Brain microvascular endothelial cell (primary cell): ENCODE measurements around the gene DEFB110.

ENCODE experiments used
- DNase-seq: peaks from one replicate; pipeline ENCODE4 v3.0.0-alpha.2; 2020
- H3K27ac ChIP-seq: fragments of 250-450 bp; sonication (Bioruptor Pico); 2 replicates; pipeline ENCODE4 v1.5.1; 2020; ENCODE audit warnings: mild to moderate bottlenecking, moderate library complexity
- H3K27me3 ChIP-seq: fragments of 250-450 bp; sonication (Bioruptor Pico); replicated peaks from 2 replicates; pipeline ENCODE4 v1.5.1; 2020; ENCODE audit warnings: mild to moderate bottlenecking
- H3K36me3 ChIP-seq: fragments of 250-450 bp; sonication (Bioruptor Pico); replicated peaks from 2 replicates; pipeline ENCODE4 v1.5.1; 2020; ENCODE audit warnings: mild to moderate bottlenecking
- H3K4me3 ChIP-seq: 2 replicates; pipeline ENCODE4 v1.5.1; 2011; ENCODE audit warnings: low read depth, mild to moderate bottlenecking, control low read depth, low read length, moderate library complexity
- in situ Hi-C: cut with HindIII; loops from 2 replicates; pipeline ENCODE4 v1.10.0; 2017; ENCODE audit warnings: low sequenced_read_pairs, low pct_ligation_motif_present
- TF ChIP-seq, protein P1 (sequence below): IDR thresholded peaks from 2 replicates; pipeline ENCODE4 v1.5.1; 2011; ENCODE audit warnings: low read depth, mild to moderate bottlenecking, moderate library complexity, low read length, control low read depth, inconsistent platforms; ENCODE audit errors: missing control alignments

The DEFB110 gene

DNA sequence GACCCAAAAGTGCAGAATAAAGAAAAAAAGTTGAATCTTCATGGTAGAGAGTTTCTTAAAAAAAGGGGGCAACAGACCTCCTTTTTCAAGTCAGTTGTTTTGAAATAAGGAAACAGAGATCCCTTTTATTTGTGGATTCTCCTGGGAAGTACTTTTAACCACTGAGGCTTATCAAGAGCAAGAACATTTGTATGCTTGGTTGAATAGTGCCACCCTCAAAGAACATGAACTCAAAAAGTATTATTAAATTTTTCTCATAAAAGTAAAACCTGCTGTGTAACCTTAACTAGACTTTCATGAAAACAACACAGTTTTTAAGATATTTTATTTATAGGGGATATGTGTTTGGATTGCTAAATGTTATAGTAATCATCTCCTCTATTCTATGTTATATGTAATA, at the start of gene DEFB110:
DEFB110 (minus strand) TSS at position 101 of the 400 bp plus-strand sequence; CDS start at position 42, 59 bp downstream.
- no peaks in the 10 kb centered on the region for H3K27me3 ChIP-seq
- in situ Hi-C loops = no loop called here
- TF ChIP-seq, protein P1, sequence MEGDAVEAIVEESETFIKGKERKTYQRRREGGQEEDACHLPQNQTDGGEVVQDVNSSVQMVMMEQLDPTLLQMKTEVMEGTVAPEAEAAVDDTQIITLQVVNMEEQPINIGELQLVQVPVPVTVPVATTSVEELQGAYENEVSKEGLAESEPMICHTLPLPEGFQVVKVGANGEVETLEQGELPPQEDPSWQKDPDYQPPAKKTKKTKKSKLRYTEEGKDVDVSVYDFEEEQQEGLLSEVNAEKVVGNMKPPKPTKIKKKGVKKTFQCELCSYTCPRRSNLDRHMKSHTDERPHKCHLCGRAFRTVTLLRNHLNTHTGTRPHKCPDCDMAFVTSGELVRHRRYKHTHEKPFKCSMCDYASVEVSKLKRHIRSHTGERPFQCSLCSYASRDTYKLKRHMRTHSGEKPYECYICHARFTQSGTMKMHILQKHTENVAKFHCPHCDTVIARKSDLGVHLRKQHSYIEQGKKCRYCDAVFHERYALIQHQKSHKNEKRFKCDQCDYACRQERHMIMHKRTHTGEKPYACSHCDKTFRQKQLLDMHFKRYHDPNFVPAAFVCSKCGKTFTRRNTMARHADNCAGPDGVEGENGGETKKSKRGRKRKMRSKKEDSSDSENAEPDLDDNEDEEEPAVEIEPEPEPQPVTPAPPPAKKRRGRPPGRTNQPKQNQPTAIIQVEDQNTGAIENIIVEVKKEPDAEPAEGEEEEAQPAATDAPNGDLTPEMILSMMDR = no peak
- DNase-seq = no peak
- H3K36me3 ChIP-seq = no peaks in the 10 kb centered on the region
- no peak within 1 kb of the TSS for H3K4me3 ChIP-seq
- H3K27ac ChIP-seq = no peak within 1 kb of the TSS

DNA sequence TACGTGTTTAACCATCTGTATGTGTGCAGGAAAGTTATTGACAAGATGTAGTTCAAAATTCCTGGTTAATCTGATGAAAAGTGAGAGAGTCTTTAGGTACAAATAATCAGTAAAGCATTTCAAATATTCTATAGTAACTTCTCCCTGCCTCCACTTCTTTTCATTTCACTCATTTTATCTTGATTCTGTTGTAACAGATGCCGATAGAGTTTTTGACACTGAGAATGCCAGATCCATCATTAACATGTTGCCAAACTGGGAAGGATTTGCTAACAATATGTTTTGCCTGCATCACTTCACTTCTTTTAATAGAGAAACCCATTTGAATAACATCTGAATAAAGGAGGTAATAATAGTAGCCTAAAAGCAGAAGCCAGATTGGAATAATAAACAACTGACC, 48.3 kb upstream of the DEFB110 start:
- TF ChIP-seq, protein P1 = no peak
- Histone ChIP-seq H3K27ac (no peak overlapping the region), H3K4me3 (no peak overlapping the region), H3K36me3 (no peaks in the 10 kb centered on the region), H3K27me3 (no peaks in the 10 kb centered on the region)
- in situ Hi-C loops = no loop called here
- DNase-seq = no peak

DNA sequence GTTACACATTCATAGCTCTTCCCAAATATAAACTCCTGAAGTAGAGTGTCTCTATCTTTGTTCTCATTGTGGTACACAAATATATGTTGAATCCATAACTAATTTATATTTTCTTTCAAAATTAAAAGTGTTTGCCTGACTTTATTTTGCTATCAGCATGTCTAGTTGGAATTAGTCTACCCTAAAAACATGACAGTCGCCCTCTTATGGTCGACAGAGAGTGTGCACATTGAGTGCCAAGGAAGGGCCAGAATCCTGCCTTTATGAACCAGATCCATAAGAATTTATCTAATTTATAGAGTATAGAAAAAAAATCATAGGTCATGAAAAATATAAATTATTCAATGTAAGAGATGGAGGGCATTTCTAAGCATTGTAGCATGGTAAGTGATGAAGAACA, 40.3 kb upstream of the DEFB110 start:
- Histone ChIP-seq H3K27me3 (no peaks in the 10 kb centered on the region), H3K4me3 (no peak overlapping the region), H3K27ac (no peak overlapping the region), H3K36me3 (no peaks in the 10 kb centered on the region)
- no peak for DNase-seq
- in situ Hi-C loops = no loop called here
- TF ChIP-seq, protein P1 = no peak

DNA sequence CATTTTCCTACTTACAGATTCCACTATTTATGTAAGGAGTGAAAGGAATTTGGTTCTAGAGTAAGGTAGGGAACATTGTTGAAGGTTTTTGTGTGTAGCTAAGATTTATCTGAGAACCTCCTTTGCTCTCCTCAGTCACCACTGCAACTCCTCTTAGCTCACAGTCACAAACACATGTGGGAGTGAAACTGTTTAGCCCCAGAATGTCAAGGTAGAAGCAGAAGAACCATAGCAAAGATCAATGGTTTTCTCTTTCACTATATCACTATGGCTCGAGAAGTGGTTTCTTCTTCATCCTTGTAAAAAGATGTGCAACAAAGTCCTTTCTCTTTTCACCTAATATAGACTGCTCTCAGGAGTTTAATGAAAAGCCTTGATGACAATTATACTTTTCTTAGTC, 34.4 kb upstream of the DEFB110 start:
- H3K4me3 ChIP-seq = no peak overlapping the region
- TF ChIP-seq, protein P1 = no peak
- no peak overlapping the region for H3K27ac ChIP-seq
- no peak for DNase-seq
- no peaks in the 10 kb centered on the region for H3K36me3 ChIP-seq
- no peaks in the 10 kb centered on the region for H3K27me3 ChIP-seq
- in situ Hi-C loops = no loop called here

DNA sequence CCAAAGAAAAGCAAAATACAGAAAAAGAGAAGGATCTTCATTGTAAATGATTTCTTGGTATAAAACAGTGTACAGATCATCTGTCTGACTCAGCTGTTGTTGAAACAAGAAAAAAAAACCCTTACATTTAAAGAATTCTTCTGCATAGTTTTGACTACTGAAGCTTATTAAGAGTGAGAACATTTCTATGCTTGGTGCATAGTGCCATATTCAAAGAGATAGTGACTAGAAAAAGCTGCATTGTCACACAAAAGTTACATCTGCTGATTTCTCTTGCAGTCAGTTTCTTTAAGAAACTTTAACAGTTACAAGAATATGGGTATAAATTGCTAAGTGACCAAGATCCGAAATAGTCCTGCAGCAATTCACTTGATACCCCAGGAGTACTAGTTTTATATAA, 28.0 kb upstream of the DEFB110 start, which contains the start of gene DEFB112:
DEFB112 (minus strand) TSS at position 101 of the 400 bp plus-strand sequence; CDS start at position 41, 60 bp downstream.
- Histone ChIP-seq H3K36me3 (no peaks in the 10 kb centered on the region), H3K27me3 (no peaks in the 10 kb centered on the region), H3K4me3 (no peak within 1 kb of the TSS), H3K27ac (no peak within 1 kb of the TSS)
- in situ Hi-C loops = no loop called here
- TF ChIP-seq, protein P1 = no peak
- DNase-seq = no peak

DNA sequence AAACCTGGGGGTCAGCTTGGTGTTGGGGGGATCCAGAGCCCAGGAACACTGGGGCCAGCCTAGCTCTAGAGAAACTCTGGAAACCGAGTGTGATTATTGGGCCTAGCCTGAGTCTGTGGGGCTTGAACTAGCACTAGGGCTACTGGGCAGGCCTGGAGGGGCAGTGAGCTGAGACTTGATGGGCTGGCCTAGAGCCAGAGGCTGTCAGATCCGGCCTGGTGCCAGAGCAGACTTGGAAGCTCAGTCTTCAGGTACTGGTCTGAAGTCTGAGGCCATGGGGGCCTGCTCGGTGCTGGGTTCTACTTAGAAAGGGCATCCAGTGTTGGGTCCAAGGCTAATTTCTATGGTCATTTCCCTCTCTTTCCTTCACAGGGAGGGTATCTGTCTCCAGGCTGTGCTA, 25.2 kb upstream of the DEFB110 start:
- DNase-seq = no peak
- Histone ChIP-seq H3K27ac (no peak overlapping the region), H3K27me3 (no peaks in the 10 kb centered on the region), H3K36me3 (no peaks in the 10 kb centered on the region), H3K4me3 (no peak overlapping the region)
- in situ Hi-C loops = no loop called here
- TF ChIP-seq, protein P1 = no peak
